Activated CD4-positive, alpha-beta memory T cell treated with anti-CD3 and anti-CD28 coated beads, Interleukin-2, amount 10 ng/mL, durations not matched to agents 7 days and 5 days (primary cell): Measurements from ENCODE around the gene CAPZB. TPM values are rescaled to one million over a fixed set of nuclear protein-coding genes. Genes with fewer than 3 reads are reported as not detected.

ENCODE experiments used
- CTCF ChIA-PET: fragments of 350-600 bp; sonication (Branson Sonifier 250); formaldehyde crosslinking; loops from one replicate; lab custom pipeline; 2021; ENCODE audit warnings: antibody characterized with exemption, inconsistent platforms; lab: Charles Lee
- POLR2A ChIA-PET: fragments of 350-600 bp; sonication (Branson Sonifier 250); formaldehyde crosslinking; loops from one replicate; lab custom pipeline; 2021; ENCODE audit warnings: antibody characterized with exemption; lab: Charles Lee
- DNase-seq: peaks from one replicate; pipeline ENCODE4 v3.0.0-alpha.2; 2020
- H3K27ac Mint-ChIP-seq: one replicate; pipeline ENCODE4 v1.8.0; 2021; ENCODE audit warnings: mild to moderate bottlenecking, mixed read lengths
- H3K27me3 Mint-ChIP-seq: one replicate; pipeline ENCODE4 v1.8.0; 2021; ENCODE audit warnings: mixed read lengths
- H3K36me3 Mint-ChIP-seq: one replicate; pipeline ENCODE4 v1.8.0; 2021; ENCODE audit warnings: low read depth, mixed read lengths
- H3K4me1 Mint-ChIP-seq: one replicate; pipeline ENCODE4 v1.8.0; 2021; ENCODE audit warnings: mixed read lengths
- H3K4me3 Mint-ChIP-seq: one replicate; pipeline ENCODE4 v1.8.0; 2021; ENCODE audit warnings: mild to moderate bottlenecking, mixed read lengths
- H3K9me3 Mint-ChIP-seq: one replicate; pipeline ENCODE4 v1.8.0; 2021; ENCODE audit warnings: mixed read lengths
- total RNA-seq, 2 experiments: library from RNA; stranded (reverse); gene quantifications; one replicate each; pipeline ENCODE4 v1.2.3, GENCODE V29; 2021

The CAPZB gene
- total RNA-seq, 2 experiments from 2014 or later: 537 to 565 TPM

DNA sequence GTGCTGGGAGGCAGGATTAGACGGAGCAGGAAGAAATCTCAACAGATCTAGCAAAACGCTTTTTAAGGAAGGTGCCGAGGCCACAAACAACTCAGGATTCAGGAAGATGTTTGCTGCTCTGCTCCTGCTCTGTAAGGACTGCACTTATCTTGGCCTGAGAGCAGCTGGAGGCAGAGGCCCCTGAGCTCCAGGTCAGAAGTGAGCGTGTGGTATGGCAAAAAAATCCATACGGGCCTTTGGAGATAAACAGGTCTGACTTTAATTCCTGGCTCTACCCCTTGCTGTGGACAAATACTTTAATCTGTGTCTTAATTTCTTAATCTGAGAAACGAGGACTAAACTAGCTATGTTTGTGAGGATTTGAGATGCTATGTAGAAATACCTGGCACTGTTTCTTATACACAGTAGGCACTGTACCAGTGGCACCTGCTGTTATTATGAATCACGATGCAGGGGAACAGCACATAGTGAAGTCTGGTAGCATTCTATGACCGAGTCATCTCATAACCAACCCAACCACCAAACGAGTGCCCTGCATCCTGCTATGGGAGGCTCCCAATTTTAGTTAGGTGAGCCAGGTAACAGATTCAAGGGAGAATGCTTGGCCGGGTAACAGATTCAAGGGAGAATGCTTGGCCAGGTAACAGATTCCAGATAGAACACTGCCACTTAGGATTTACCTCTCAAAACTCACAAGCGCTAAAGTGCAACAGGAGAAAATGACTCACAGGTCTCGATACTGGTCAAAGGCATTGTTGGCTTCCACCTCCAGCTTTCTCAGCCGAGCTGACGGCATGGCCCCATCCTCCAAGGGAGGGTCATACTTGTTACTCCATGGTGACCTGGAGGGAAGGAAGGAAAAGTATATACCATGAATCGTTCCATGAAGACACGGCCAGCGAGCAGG lies 107.3 kb downstream of the CAPZB start:
- POLR2A ChIA-PET: no interaction called here
- Mint-ChIP-seq H3K9me3 (no peaks in the 10 kb centered on the region), H3K27me3 (no peaks in the 10 kb centered on the region), H3K36me3 (peaks cover 62% of the 10 kb centered on the region), H3K4me1 (peaks cover 21% of the 10 kb centered on the region), H3K4me3 (no peak overlapping the region), H3K27ac (peak overlapping the region; percentile 23)
- DNase-seq: no peak
- CTCF ChIA-PET: no interaction called here

GRCh38 chr1:19376428-19377372 lies 108.6 kb downstream of the CAPZB start:
- no peak for DNase-seq
- Mint-ChIP-seq H3K36me3 (peaks cover 61% of the 10 kb centered on the region), H3K4me3 (no peak overlapping the region), H3K27ac (no peak overlapping the region), H3K27me3 (no peaks in the 10 kb centered on the region), H3K4me1 (peaks cover 21% of the 10 kb centered on the region), H3K9me3 (no peaks in the 10 kb centered on the region)
- ChIA-PET POLR2A (no interaction called here), CTCF (interaction anchor here (0.9 to 1.2 kb wide), 2 partner anchors 14 to 30 kb away, joined by 3 to 4 read pairs; no protein-coding TSS in a partner anchor)

DNA sequence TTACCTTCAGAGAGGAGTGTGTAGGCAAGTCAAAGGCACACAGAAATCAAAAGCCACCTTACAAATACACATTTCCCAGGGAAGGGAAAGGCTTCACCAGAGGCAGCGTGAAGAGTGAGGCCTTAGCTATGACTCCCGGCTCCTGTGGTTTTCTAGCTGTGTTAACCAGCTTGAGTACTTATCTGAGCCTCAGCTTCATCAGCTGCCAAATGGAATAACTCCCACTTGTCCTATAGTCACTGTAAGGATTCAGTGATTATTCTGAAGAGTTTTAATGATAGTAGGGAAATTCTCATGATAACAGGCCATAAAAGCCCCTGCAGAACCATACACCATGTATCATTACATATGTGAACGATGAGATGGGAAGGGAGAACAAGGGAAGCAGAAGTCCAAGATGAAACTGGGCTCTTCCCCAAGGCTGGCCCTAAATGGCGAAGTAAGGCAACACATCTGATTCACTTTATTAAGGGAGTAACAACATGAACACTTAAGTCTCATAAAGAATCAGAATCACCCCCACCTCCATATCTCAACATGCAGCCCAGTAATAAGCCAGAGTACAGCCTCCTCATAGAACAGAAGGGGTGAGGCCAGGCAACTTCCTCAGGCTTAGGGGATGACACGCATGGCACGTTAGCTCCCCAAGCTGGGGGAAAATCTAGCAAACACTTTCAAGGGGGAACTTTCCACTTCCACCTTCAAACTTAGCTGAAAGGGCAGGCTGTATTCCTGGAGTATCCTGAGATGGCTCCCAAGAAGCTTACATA lies 109.5 kb downstream of the CAPZB start:
- Mint-ChIP-seq H3K4me1 (peaks cover 21% of the 10 kb centered on the region), H3K9me3 (no peaks in the 10 kb centered on the region), H3K36me3 (peaks cover 57% of the 10 kb centered on the region), H3K27ac (no peak overlapping the region), H3K4me3 (no peak overlapping the region), H3K27me3 (no peaks in the 10 kb centered on the region)
- no peak for DNase-seq
- CTCF ChIA-PET: no interaction called here
- POLR2A ChIA-PET: no interaction called here

- Mint-ChIP-seq H3K4me3 (no peak overlapping the region), H3K27me3 (no peaks in the 10 kb centered on the region), H3K4me1 (peaks cover 20% of the 10 kb centered on the region), H3K9me3 (no peaks in the 10 kb centered on the region), H3K36me3 (peaks cover 51% of the 10 kb centered on the region), H3K27ac (no peak overlapping the region)
- CTCF ChIA-PET: interaction anchor here (0.8 to 1.5 kb wide), 5 partner anchors 10 to 286 kb away, joined by 3 to 5 read pairs (median 3); no protein-coding TSS in a partner anchor
- no peak for DNase-seq
- POLR2A ChIA-PET: no interaction called here
Measured at GRCh38 chr1:19374926-19375325, 110.4 kb downstream of the CAPZB start.

DNA sequence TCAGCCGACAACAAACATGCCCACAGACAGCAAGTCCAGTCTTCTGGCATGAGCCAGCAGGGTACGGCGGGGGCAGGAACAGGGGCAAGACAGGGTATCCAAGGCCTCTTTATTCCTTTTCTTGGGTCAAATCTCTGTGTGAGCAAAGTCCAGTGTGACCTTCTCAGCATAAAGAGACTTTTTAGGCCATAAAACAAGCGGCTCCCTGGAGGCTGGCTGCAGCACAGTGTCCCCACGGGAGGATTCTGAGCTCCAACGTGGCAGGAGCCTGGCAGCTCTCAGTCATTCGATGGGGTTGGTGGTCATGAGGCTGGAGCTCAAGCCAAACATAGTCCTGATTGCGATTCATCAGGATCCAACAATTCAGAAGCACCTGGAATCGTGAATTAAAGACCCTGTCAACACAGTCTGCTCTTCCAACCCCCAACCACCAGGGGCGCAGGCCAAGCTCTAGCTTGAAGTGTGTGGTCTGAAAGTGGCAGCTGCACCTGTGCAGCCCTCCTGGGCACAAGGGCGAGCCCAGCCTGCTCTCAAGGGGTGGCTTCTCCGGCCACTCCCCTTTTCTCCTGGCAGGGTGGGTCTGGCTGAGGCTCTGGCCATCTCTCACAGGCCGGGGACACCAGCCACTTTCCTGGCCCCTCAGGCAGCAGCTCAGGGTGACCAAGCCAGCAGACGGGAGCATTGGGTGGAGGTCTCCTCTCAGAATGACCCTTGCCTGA lies 111.1 kb downstream of the CAPZB start:
- no peak overlapping the region for H3K4me3 Mint-ChIP-seq
- no peaks in the 10 kb centered on the region for H3K27me3 Mint-ChIP-seq
- H3K36me3 Mint-ChIP-seq: peaks cover 44% of the 10 kb centered on the region
- H3K9me3 Mint-ChIP-seq: no peaks in the 10 kb centered on the region
- DNase-seq: no peak
- no peak overlapping the region for H3K27ac Mint-ChIP-seq
- peaks cover 13% of the 10 kb centered on the region for H3K4me1 Mint-ChIP-seq
- CTCF ChIA-PET: interaction anchor here (0.8 to 1.5 kb wide), 8 partner anchors 9 to 286 kb away, joined by 3 to 5 read pairs (median 3); no protein-coding TSS in a partner anchor
- POLR2A ChIA-PET: interaction anchor here (0.9 kb wide), 1 partner anchor 13 kb away, joined by 3 read pairs; no protein-coding TSS in a partner anchor

GRCh38 chr1:19373211-19374082 lies 111.9 kb downstream of the CAPZB start:
- Mint-ChIP-seq H3K27me3 (no peaks in the 10 kb centered on the region), H3K36me3 (peaks cover 39% of the 10 kb centered on the region), H3K9me3 (no peaks in the 10 kb centered on the region), H3K27ac (no peak overlapping the region), H3K4me1 (peaks cover 9% of the 10 kb centered on the region), H3K4me3 (no peak overlapping the region)
- no peak for DNase-seq
- CTCF ChIA-PET: interaction anchor here (0.8 to 1.5 kb wide), 5 partner anchors 9 to 281 kb away, joined by 3 to 5 read pairs (median 3); no protein-coding TSS in a partner anchor
- POLR2A ChIA-PET: interaction anchor here (0.9 kb wide), 1 partner anchor 14 kb away, joined by 3 read pairs; no protein-coding TSS in a partner anchor

- CTCF ChIA-PET: interaction anchor here (0.5 kb wide), 1 partner anchor 26 kb away, joined by 3 read pairs; no protein-coding TSS in a partner anchor
- POLR2A ChIA-PET: no interaction called here
- H3K36me3 Mint-ChIP-seq: peaks cover 31% of the 10 kb centered on the region
- no peaks in the 10 kb centered on the region for H3K27me3 Mint-ChIP-seq
- no peak for DNase-seq
- peaks cover 3% of the 10 kb centered on the region for H3K4me1 Mint-ChIP-seq
- H3K4me3 Mint-ChIP-seq: no peak overlapping the region
- H3K9me3 Mint-ChIP-seq: no peaks in the 10 kb centered on the region
- no peak overlapping the region for H3K27ac Mint-ChIP-seq
Measured at GRCh38 chr1:19372602-19373001, 112.7 kb downstream of the CAPZB start.

DNA sequence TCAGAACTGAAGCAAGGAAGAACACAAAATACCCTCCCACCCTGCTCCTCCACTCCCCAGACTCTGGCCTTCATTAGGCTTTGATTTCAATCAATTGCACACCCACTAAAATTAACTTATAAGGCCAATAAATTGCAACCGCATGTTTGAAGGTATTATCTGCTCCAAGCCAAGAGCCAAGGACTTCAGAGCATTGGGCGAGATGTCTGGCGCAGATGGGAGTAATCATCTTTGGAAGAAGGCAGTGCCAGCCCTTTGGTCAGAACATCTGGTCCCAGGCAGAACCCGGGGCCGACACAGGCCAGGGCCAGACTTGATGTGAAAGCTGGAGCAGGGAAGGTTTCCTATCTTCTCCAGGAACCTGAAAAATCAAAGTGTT lies 113.2 kb downstream of the CAPZB start:
- Mint-ChIP-seq H3K9me3 (no peaks in the 10 kb centered on the region), H3K4me3 (no peak overlapping the region), H3K4me1 (peaks cover 3% of the 10 kb centered on the region), H3K36me3 (peaks cover 28% of the 10 kb centered on the region), H3K27me3 (no peaks in the 10 kb centered on the region), H3K27ac (no peak overlapping the region)
- CTCF ChIA-PET: no interaction called here
- POLR2A ChIA-PET: no interaction called here
- no peak for DNase-seq

GRCh38 chr1:19371226-19372135 lies 113.9 kb downstream of the CAPZB start:
- H3K27me3 Mint-ChIP-seq: no peaks in the 10 kb centered on the region
- H3K27ac Mint-ChIP-seq: no peak overlapping the region
- no peak for DNase-seq
- no peak overlapping the region for H3K4me3 Mint-ChIP-seq
- POLR2A ChIA-PET: no interaction called here
- H3K36me3 Mint-ChIP-seq: peaks cover 23% of the 10 kb centered on the region
- CTCF ChIA-PET: no interaction called here
- H3K9me3 Mint-ChIP-seq: no peaks in the 10 kb centered on the region
- peaks cover 5% of the 10 kb centered on the region for H3K4me1 Mint-ChIP-seq

DNA sequence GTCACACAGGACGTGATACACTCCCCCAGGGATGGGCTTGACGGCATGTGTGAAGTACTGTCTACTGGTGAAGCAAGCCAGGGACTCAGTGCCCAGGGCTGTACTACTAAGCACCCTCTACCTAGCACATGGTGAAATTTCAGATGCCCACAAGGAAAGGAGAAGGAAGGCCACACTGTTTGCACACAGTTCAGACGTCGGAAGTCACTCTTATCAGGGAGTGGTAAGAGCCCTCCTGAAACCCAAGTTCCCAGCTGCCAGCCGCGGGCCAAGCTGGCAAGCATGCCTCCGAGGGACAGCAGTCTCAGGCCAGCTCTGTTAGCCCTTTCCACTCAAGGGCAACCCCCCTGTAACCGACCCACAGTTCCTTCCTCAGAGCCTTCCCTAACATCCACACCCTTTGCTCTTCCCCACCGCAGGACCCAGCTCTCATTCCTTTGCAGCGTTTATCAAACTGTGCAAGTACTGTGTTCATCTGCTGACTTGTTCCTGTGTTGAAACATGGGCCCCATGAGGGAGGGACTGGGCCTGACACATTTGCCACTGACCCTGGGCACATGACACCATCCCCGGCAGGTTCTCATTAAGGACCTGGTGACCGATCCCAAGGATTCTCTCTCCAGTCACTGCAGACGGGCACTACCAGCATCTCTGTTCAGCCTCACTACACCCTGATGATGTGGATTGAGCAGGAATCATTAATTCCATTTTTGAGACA lies 114.7 kb downstream of the CAPZB start:
- H3K4me3 Mint-ChIP-seq: no peak overlapping the region
- peaks cover 20% of the 10 kb centered on the region for H3K36me3 Mint-ChIP-seq
- H3K4me1 Mint-ChIP-seq: peaks cover 2% of the 10 kb centered on the region
- ChIA-PET CTCF (no interaction called here), POLR2A (no interaction called here)
- H3K9me3 Mint-ChIP-seq: no peaks in the 10 kb centered on the region
- no peak for DNase-seq
- H3K27me3 Mint-ChIP-seq: no peaks in the 10 kb centered on the region
- H3K27ac Mint-ChIP-seq: no peak overlapping the region
